Prostate gland (tissue), 2 donors: Measurements from ENCODE around the gene RPS14. TPM values are rescaled to one million over a fixed set of nuclear protein-coding genes. Genes with fewer than 3 reads are reported as not detected.
"Not testable (repeated sequence)": the region's sequence is repeated elsewhere in the genome, so short reads cannot be mapped to it uniquely, and the experiment has no call there.

Experiments used
- DNase-seq: peaks from one replicate; pipeline ENCODE4 v3.0.0-alpha.2; 2019; ENCODE audit warnings: low spot score
- H3K27ac ChIP-seq, 2 donors: fragments of 200-600 bp; sonication (generic); 2 replicates each; pipeline ENCODE4 v1.5.1; 2017 to 2019
- H3K27me3 ChIP-seq: fragments of 200-600 bp; sonication (generic); replicated peaks from 2 replicates; pipeline ENCODE4 v1.5.1; 2019; ENCODE audit not compliant: insufficient read depth
- H3K36me3 ChIP-seq, 2 donors: fragments of 200-600 bp; sonication (generic); 1 replicate in 1 of 2; 2 replicates in 1 of 2; pipeline versions ENCODE4 v1.5.1 to v1.8.1; 2017 to 2019
- H3K4me1 ChIP-seq: fragments of 200-600 bp; sonication (generic); replicated peaks from 2 replicates; pipeline ENCODE4 v1.5.1; 2019
- H3K4me3 ChIP-seq, 2 donors: fragments of 200-600 bp; sonication (generic); 2 replicates each; pipeline ENCODE4 v1.5.1; 2017 to 2019
- H3K9me3 ChIP-seq: fragments of 200-600 bp; sonication (generic); 2 replicates; pipeline ENCODE4 v1.5.1; 2017
- POLR2A ChIP-seq: fragments of 450-650 bp; IDR thresholded peaks from one replicate; pipeline ENCODE4 v1.6.1; 2016; ENCODE audit warnings: antibody characterized with exemption, mild to moderate bottlenecking
- POLR2AphosphoS5 ChIP-seq: sonication (generic); formaldehyde crosslinking; IDR thresholded peaks from one replicate; pipeline ENCODE4 v1.6.1; 2017; ENCODE audit warnings: antibody characterized with exemption
- WGBS: methylation state at CpG from one replicate; pipeline ENCODE4 v1.1.5; 2018; 5-methylcytosine and 5-hydroxymethylcytosine counted together
- intact Hi-C: fragments of 100-400 bp; cut with DNase I; formaldehyde crosslinking; loops from one replicate; pipeline ENCODE4 v1.14.2; 2022
- total RNA-seq, 2 donors: library from RNA; depleted of rRNA; stranded (reverse); fragments of >200 nt; gene quantifications; one replicate each; pipeline ENCODE4 v1.1.0, GENCODE V29; 2016
- TF ChIP-seq, protein P1 (sequence below), 4 experiments: fragments of 200-600 bp in 2 of 4; fragments of 450-650 bp in 2 of 4; sonication (generic) in 2 of 4; IDR thresholded peaks; 1 replicate in 3 of 4; 2 replicates in 1 of 4; pipeline ENCODE4 v1.5.1; 2016 to 2019; ENCODE audit warnings: antibody characterized with exemption in 4 of 4, mild to moderate bottlenecking in 2 of 4, moderate library complexity in 2 of 4

RPS14 gene
- total RNA-seq, 2 donors from 2014 or later = 1,708 to 3,672 TPM

DNA sequence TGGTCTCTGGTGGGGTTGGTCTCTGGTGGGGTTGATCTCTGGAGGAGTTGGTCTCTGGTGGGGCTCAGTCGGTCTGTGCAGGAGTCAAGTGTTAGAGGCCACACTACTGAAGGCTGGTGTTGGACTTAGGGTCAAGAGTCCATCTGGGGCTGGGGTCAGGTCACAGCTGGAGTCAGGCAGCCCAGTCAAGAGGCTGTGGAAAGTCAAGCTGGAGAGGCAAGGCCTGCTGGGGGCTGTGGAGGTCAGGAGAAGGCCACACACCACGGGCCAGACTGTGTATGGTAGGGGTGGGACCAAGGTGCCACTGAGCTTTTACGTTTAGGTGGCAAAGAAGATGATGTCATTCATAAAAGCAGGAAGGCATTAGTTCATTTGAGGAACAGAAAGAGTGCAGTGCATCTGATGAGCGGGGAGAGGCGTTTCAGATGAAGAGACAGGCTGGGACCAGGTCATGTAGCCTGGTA, 20.1 kb downstream of the RPS14 start:
- TF ChIP-seq POLR2AphosphoS5 = no peak
- TF ChIP-seq POLR2A = no peak
- TF ChIP-seq, protein P1, sequence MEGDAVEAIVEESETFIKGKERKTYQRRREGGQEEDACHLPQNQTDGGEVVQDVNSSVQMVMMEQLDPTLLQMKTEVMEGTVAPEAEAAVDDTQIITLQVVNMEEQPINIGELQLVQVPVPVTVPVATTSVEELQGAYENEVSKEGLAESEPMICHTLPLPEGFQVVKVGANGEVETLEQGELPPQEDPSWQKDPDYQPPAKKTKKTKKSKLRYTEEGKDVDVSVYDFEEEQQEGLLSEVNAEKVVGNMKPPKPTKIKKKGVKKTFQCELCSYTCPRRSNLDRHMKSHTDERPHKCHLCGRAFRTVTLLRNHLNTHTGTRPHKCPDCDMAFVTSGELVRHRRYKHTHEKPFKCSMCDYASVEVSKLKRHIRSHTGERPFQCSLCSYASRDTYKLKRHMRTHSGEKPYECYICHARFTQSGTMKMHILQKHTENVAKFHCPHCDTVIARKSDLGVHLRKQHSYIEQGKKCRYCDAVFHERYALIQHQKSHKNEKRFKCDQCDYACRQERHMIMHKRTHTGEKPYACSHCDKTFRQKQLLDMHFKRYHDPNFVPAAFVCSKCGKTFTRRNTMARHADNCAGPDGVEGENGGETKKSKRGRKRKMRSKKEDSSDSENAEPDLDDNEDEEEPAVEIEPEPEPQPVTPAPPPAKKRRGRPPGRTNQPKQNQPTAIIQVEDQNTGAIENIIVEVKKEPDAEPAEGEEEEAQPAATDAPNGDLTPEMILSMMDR (IDR thresholded peaks at IDR 0.05) = no peak
- Histone ChIP-seq H3K4me1 (no peaks in the 10 kb centered on the region), H3K36me3 (no peaks in the 10 kb centered on the region), H3K9me3 (no peaks in the 10 kb centered on the region), H3K27ac (no peak overlapping the region), H3K4me3 (no peak overlapping the region), H3K27me3 (no peaks in the 10 kb centered on the region)
- DNase-seq = no peak
- intact Hi-C loops = no loop called here
- WGBS = 89% methylated on average over 5 of the region's 5 CpGs

DNA sequence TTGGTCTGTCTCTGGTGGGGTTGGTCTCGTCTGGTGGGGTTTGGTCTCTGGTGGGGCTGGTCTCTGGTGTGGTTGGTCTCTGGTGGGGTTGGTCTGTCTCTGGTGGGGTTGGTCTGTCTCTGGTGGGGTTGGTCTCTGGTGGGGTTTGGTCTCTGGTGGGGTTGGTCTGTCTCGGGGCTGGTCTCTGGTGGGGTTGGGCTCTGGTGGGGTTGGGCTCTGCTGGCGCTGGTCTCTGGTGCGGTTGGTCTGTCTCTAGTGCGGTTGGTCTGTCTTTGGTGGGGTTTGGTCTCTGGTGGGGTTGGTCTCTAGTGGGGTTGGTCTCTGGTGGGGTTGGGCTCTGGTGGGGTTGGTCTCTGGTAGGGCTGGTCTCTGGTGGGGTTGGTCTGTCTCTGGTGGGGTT, 20.6 kb downstream of the RPS14 start:
- no peak overlapping the region for H3K27ac ChIP-seq
- no peak for DNase-seq
- intact Hi-C loops = no loop called here
- H3K4me1 ChIP-seq = no peaks in the 10 kb centered on the region
- TF ChIP-seq POLR2AphosphoS5 (no peak), POLR2A (no peak)
- TF ChIP-seq, protein P1 (IDR thresholded peaks at IDR 0.05) = no peak
- no peaks in the 10 kb centered on the region for H3K27me3 ChIP-seq
- no peaks in the 10 kb centered on the region for H3K36me3 ChIP-seq
- H3K9me3 ChIP-seq = no peaks in the 10 kb centered on the region
- no peak overlapping the region for H3K4me3 ChIP-seq
- 80% methylated on average over 5 of the region's 5 CpGs for WGBS

- Histone ChIP-seq H3K36me3 (no peaks in the 10 kb centered on the region), H3K27me3 (no peaks in the 10 kb centered on the region), H3K9me3 (no peaks in the 10 kb centered on the region), H3K4me3 (no peak overlapping the region), H3K4me1 (no peaks in the 10 kb centered on the region), H3K27ac (no peak overlapping the region)
- no peak for DNase-seq
- intact Hi-C loops = no loop called here
- no peak for TF ChIP-seq POLR2A
- TF ChIP-seq, protein P1 (IDR thresholded peaks at IDR 0.05) = no peak
- TF ChIP-seq POLR2AphosphoS5 = no peak
- WGBS = 54% methylated on average over 18 of the region's 18 CpGs
Observed at GRCh38 chr5:150428106-150428876, 21.2 kb downstream of the RPS14 start.

- H3K27me3 ChIP-seq, H3K36me3 ChIP-seq, H3K9me3 ChIP-seq, H3K27ac ChIP-seq, DNase-seq, H3K4me1 ChIP-seq, H3K4me3 ChIP-seq, intact Hi-C loops: not testable (repeated sequence)
- WGBS = 78% methylated on average over 9 of the region's 9 CpGs
Observed at GRCh38 chr5:150426165-150426564, 23.4 kb downstream of the RPS14 start.

DNA sequence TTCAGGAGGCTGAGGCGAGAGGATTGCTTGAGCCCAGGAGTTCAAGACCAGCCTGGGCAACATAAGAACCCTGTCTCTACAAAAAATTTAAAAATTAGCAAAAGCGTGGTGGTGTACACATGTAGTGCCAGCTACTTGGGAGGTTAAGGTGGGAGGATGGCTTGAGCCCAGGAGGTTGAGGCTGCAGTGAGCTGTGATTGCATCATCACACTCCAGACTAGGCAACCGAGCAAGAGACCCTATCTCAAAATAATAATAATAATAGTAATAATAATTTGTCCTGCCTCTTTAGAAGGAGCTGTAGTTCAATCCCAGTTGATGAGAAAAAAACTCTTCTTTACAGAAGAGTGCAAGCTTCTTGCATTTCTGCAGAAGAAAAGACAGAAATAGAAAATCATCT, 26.8 kb downstream of the RPS14 start:
- intact Hi-C loops = no loop called here
- Histone ChIP-seq H3K4me1 (no peaks in the 10 kb centered on the region), H3K36me3 (no peaks in the 10 kb centered on the region), H3K27me3 (no peaks in the 10 kb centered on the region), H3K9me3 (no peaks in the 10 kb centered on the region), H3K4me3 (no peak overlapping the region), H3K27ac (no peak overlapping the region)
- DNase-seq = no peak
- 73% methylated on average over 3 of the region's 3 CpGs for WGBS
- TF ChIP-seq POLR2AphosphoS5 (no peak), POLR2A (no peak)
- TF ChIP-seq, protein P1 (IDR thresholded peaks at IDR 0.05) = no peak
